Natural killer cell (primary cell): ENCODE measurements around the gene TEPSIN. TPM values are rescaled to one million over a fixed set of nuclear protein-coding genes. Genes with fewer than 3 reads are reported as not detected.

Experiments
- ATAC-seq, 3 donors: fragments of 150-1000 bp in 2 of 3; fragments of 200-7000 bp in 1 of 3; cut with Tn5 transposase; 1 replicate in 1 of 3; 2 replicates in 2 of 3; pipeline ENCODE4 v1.10.0; 2021; ENCODE audit warnings: mild to moderate bottlenecking in 2 of 3, moderate library complexity in 2 of 3
- DNase-seq, 2 donors: peaks; one replicate each; pipeline versions ENCODE4 v3.0.0 to v3.0.0-alpha.2; 2013 to 2021; ENCODE audit warnings: mixed read lengths in 1 of 2
- H3K27ac ChIP-seq: one replicate; pipeline ENCODE4 v1.5.1; 2013; ENCODE audit warnings: mild to moderate bottlenecking, low read length
- H3K27me3 ChIP-seq: one replicate; pipeline ENCODE4 v1.6.1; 2013; ENCODE audit warnings: low read length; ENCODE audit not compliant: control insufficient read depth, insufficient read depth
- H3K36me3 ChIP-seq: one replicate; pipeline ENCODE4 v1.6.1; 2013; ENCODE audit warnings: low read length; ENCODE audit not compliant: control insufficient read depth, insufficient read depth
- H3K4me1 ChIP-seq: one replicate; pipeline ENCODE4 v1.6.1; 2013; ENCODE audit warnings: low read length; ENCODE audit not compliant: control insufficient read depth, insufficient read depth
- H3K4me3 ChIP-seq: one replicate; pipeline ENCODE4 v1.5.1; 2013; ENCODE audit warnings: low read length
- H3K9me3 ChIP-seq: one replicate; pipeline ENCODE4 v1.6.1; 2013; ENCODE audit warnings: low read length; ENCODE audit not compliant: control insufficient read depth, insufficient read depth
- H3K27ac Mint-ChIP-seq, 2 donors: one replicate each; pipeline ENCODE4 v1.8.0; 2022; ENCODE audit warnings: mild to moderate bottlenecking in 2 of 2, mixed read lengths in 2 of 2, moderate library complexity in 1 of 2
- H3K27me3 Mint-ChIP-seq, 2 donors: one replicate each; pipeline ENCODE4 v1.8.0; 2022; ENCODE audit warnings: low read depth in 2 of 2, mixed read lengths in 2 of 2
- H3K36me3 Mint-ChIP-seq: one replicate; pipeline ENCODE4 v1.8.0; 2022; ENCODE audit warnings: mixed read lengths
- H3K4me1 Mint-ChIP-seq, 2 donors: one replicate each; pipeline ENCODE4 v1.8.0; 2022; ENCODE audit warnings: mixed read lengths in 2 of 2
- H3K4me3 Mint-ChIP-seq: one replicate; pipeline ENCODE4 v1.8.0; 2022; ENCODE audit warnings: mild to moderate bottlenecking, moderate library complexity, mixed read lengths
- H3K9me3 Mint-ChIP-seq, 2 donors: one replicate each; pipeline ENCODE4 v1.8.0; 2022; ENCODE audit warnings: mixed read lengths in 2 of 2
- CTCF ChIP-seq: fragments of 200-600 bp; IDR thresholded peaks from one replicate; pipeline ENCODE4 v1.8.0; 2022; ENCODE audit warnings: antibody characterized with exemption
- WGBS: methylation state at CpG from one replicate; pipeline ENCODE4 v1.1.7; 2013; ENCODE audit warnings: missing lambda C conversion rate; ENCODE audit not compliant: insufficient coverage; 5-methylcytosine and 5-hydroxymethylcytosine counted together
- intact Hi-C: fragments of 100-400 bp; cut with micrococcal nuclease; formaldehyde crosslinking; loops from one replicate; pipeline ENCODE4 v1.14.2; 2022
- total RNA-seq, 4 donors: library from RNA; stranded (reverse); fragments of 120-200 nt in 1 of 4; gene quantifications; one replicate each; pipeline versions ENCODE4 v1.2.3 to v1.2.4, GENCODE V29; 2013 to 2022

Gene TEPSIN
- total RNA-seq, 3 donors from 2014 or later (not counting 1 experiment from before 2014, with no cell fraction given): 89.8 to 137 (median 126) TPM

GRCh38 chr17:81184555-81184954 lies 54.3 kb downstream of the TEPSIN start:
- no peaks in the 10 kb centered on the region for H3K4me1 ChIP-seq
- Mint-ChIP-seq H3K4me3 (no peak overlapping the region), H3K27ac (no peak overlapping the region), H3K4me1 (no peaks in the 10 kb centered on the region), H3K9me3 (no peaks in the 10 kb centered on the region), H3K27me3 (peaks cover 0 to 2% of the 10 kb centered on the region in 2 donors), H3K36me3 (no peaks in the 10 kb centered on the region)
- no peak overlapping the region for H3K27ac ChIP-seq
- ATAC-seq: no peak
- intact Hi-C loops: no loop called here
- H3K27me3 ChIP-seq: no peaks in the 10 kb centered on the region
- WGBS: 55% methylated on average over 15 of the region's 15 CpGs
- no peaks in the 10 kb centered on the region for H3K9me3 ChIP-seq
- H3K4me3 ChIP-seq: no peak overlapping the region
- DNase-seq: no peak
- TF ChIP-seq CTCF: no peak
- H3K36me3 ChIP-seq: no peaks in the 10 kb centered on the region

DNA sequence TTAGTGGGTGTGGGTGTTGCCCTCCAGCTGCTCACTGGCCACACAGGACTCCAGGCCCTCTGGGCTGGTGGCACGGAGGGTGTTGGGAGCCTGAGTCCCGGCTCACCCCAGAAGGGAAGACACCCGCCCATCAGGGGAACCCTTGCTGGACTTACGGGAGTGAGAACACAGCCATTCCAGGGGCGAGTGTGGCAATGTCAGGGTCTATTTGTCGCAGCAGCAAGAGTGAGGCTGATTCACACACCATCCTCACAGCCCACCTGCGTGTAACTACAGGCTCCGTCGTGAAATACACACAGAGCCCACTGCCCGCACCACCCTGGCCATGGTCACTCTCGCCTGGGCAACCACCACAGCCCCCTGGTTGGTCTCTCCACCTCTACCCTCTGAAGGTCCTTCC lies 55.0 kb downstream of the TEPSIN start:
- no peak overlapping the region for H3K27ac Mint-ChIP-seq
- ATAC-seq (no peak), DNase-seq (no peak)
- no peaks in the 10 kb centered on the region for H3K36me3 Mint-ChIP-seq
- 93% methylated on average over 11 of the region's 11 CpGs for WGBS
- H3K27me3 Mint-ChIP-seq: peaks cover 0 to 2% of the 10 kb centered on the region in 2 donors
- H3K4me1 Mint-ChIP-seq: no peaks in the 10 kb centered on the region
- Histone ChIP-seq H3K4me1 (no peaks in the 10 kb centered on the region), H3K4me3 (no peak overlapping the region), H3K36me3 (no peaks in the 10 kb centered on the region), H3K9me3 (no peaks in the 10 kb centered on the region), H3K27ac (no peak overlapping the region), H3K27me3 (no peaks in the 10 kb centered on the region)
- no peak overlapping the region for H3K4me3 Mint-ChIP-seq
- no peak for TF ChIP-seq CTCF
- intact Hi-C loops: no loop called here
- H3K9me3 Mint-ChIP-seq: no peaks in the 10 kb centered on the region

GRCh38 chr17:81183316-81183715 lies 55.5 kb downstream of the TEPSIN start:
- no peak overlapping the region for H3K27ac ChIP-seq
- Mint-ChIP-seq H3K9me3 (no peaks in the 10 kb centered on the region), H3K36me3 (no peaks in the 10 kb centered on the region), H3K4me3 (no peak overlapping the region), H3K4me1 (no peaks in the 10 kb centered on the region), H3K27ac (no peak overlapping the region), H3K27me3 (peaks cover 0 to 2% of the 10 kb centered on the region in 2 donors)
- 92% methylated on average over 10 of the region's 10 CpGs for WGBS
- H3K9me3 ChIP-seq: no peaks in the 10 kb centered on the region
- no peaks in the 10 kb centered on the region for H3K27me3 ChIP-seq
- intact Hi-C loops: no loop called here
- H3K4me3 ChIP-seq: no peak overlapping the region
- H3K4me1 ChIP-seq: no peaks in the 10 kb centered on the region
- TF ChIP-seq CTCF: no peak
- no peaks in the 10 kb centered on the region for H3K36me3 ChIP-seq
- ATAC-seq (no peak), DNase-seq (no peak)

DNA sequence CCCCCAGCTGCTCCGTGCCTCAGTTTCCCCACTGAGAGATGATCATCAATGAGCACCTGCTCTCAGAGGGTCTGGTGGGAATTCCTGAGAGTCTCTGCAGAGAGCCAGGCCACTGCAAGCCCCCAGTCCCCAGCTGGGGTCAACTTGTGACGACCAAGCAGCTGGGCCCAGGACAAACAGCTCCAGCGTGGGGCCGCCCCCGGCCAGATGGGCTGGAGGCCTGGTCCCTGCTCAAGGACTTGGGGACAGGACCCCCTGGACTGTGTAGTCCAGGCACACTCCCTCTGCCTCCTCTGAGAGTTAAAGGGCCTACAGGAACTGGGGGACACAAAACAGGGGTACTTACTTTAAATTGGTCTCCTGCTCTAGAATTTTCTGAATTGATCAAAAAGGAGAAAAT lies 56.3 kb downstream of the TEPSIN start:
- no peak overlapping the region for H3K27ac ChIP-seq
- no peaks in the 10 kb centered on the region for H3K27me3 ChIP-seq
- 95% methylated on average over 5 of the region's 5 CpGs for WGBS
- H3K36me3 Mint-ChIP-seq: no peaks in the 10 kb centered on the region
- no peak overlapping the region for H3K4me3 Mint-ChIP-seq
- H3K36me3 ChIP-seq: no peaks in the 10 kb centered on the region
- no peaks in the 10 kb centered on the region for H3K9me3 Mint-ChIP-seq
- no peak overlapping the region for H3K27ac Mint-ChIP-seq
- intact Hi-C loops: no loop called here
- no peak overlapping the region for H3K4me3 ChIP-seq
- no peak for DNase-seq
- H3K27me3 Mint-ChIP-seq: peaks cover 0 to 2% of the 10 kb centered on the region in 2 donors
- ATAC-seq: no peak
- H3K9me3 ChIP-seq: no peaks in the 10 kb centered on the region
- H3K4me1 Mint-ChIP-seq: no peaks in the 10 kb centered on the region
- no peak for TF ChIP-seq CTCF
- no peaks in the 10 kb centered on the region for H3K4me1 ChIP-seq
